HL-60/S4 treated with retinoic acid at 250 ng/mL for 4 days and 3 days (cell line): ENCODE results near the gene CDH16.

Source experiments
- in situ Hi-C: fragments of 300-500 bp; cut with MboI; formaldehyde crosslinking; loops from 2 replicates; pipeline ENCODE4 v1.7.0; 2022; ENCODE audit warnings: low sequenced_read_pairs

Gene CDH16

GRCh38 chr16:66913711-66914110 lies 5.0 kb downstream of the CDH16 start:
- in situ Hi-C loops = no loop called here

GRCh38 chr16:66913081-66913480 lies 5.6 kb downstream of the CDH16 start:
- in situ Hi-C loops = no loop called here

- in situ Hi-C loops = no loop called here
Observed at GRCh38 chr16:66911801-66912200, 6.9 kb downstream of the CDH16 start.

GRCh38 chr16:66911112-66911511 lies 7.6 kb downstream of the CDH16 start:
- in situ Hi-C loops = no loop called here

GRCh38 chr16:66910175-66910940 lies 8.3 kb downstream of the CDH16 start:
- in situ Hi-C loops = no loop called here

- in situ Hi-C loops = no loop called here
Observed at GRCh38 chr16:66908762-66909559, 9.7 kb downstream of the CDH16 start.

- in situ Hi-C loops = no loop called here
Observed at GRCh38 chr16:66908116-66908515, 10.6 kb downstream of the CDH16 start.

GRCh38 chr16:66906916-66907836 lies 11.5 kb downstream of the CDH16 start:
- in situ Hi-C loops = no loop called here

- in situ Hi-C loops = no loop called here
Observed at GRCh38 chr16:66905633-66906539, 12.8 kb downstream of the CDH16 start.

- in situ Hi-C loops = no loop called here
Observed at GRCh38 chr16:66904846-66905632, 13.6 kb downstream of the CDH16 start.

GRCh38 chr16:66904428-66904845 lies 14.2 kb downstream of the CDH16 start:
- in situ Hi-C loops = no loop called here

- in situ Hi-C loops = no loop called here
Observed at GRCh38 chr16:66903544-66904427, 14.9 kb downstream of the CDH16 start.

- in situ Hi-C loops = no loop called here
Observed at GRCh38 chr16:66902648-66903543, 15.8 kb downstream of the CDH16 start.

GRCh38 chr16:66901626-66902025 lies 17.1 kb downstream of the CDH16 start:
- in situ Hi-C loops = no loop called here

GRCh38 chr16:66900721-66901441 lies 17.8 kb downstream of the CDH16 start:
- in situ Hi-C loops = no loop called here

- in situ Hi-C loops = no loop called here
Observed at GRCh38 chr16:66899945-66900710, 18.6 kb downstream of the CDH16 start.
